GM18868 (cell line): ENCODE results near the gene OCLN.
"Not testable (repeated sequence)": the region's sequence is repeated elsewhere in the genome, so short reads cannot be mapped to it uniquely, and the experiment has no call there.

Source experiments
- ATAC-seq: cut with Tn5 transposase; IDR thresholded peaks from one replicate; pipeline ENCODE4 v1.9.1; 2021; ENCODE audit warnings: mild to moderate bottlenecking, moderate library complexity; ENCODE audit not compliant: unreplicated experiment

The OCLN gene

DNA sequence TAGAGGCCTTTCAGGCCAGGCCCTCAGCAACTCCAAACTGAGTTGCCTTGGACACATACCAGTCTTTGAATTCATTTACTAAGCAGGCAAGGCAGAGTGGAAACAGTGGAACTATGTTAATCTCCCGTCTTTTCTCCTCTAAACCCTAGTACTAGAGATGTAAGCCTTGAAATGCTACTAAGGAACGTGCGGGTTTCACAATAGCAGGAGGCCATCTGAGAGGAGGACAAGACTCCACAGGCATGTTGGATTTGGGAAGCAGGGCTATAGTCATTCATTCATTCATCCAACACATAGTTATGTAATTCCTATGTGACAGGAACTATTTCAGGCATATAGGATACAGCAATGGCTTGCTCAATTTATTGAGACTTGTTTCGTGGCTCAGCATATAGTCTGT lies 3.3 kb upstream of the OCLN start:
- no peak for ATAC-seq

DNA sequence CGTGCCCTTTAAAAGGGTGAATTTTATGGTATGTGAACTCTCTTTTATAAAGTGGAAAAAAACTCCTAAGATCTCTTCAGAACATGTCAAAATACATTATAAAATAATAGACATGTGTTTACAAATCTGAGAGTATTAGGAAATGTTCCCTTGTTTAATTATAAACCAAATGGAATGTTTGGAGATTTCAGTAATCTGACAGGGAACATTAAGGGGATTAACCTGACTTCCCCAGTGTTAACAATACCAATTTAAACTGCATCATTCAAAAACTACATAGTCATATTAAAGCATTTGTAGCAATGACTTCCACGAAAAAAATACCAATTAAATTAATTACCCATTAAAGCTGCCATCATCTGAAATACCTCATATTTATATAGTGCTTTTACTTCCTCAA lies 1.6 kb upstream of the OCLN start:
- no peak for ATAC-seq

DNA sequence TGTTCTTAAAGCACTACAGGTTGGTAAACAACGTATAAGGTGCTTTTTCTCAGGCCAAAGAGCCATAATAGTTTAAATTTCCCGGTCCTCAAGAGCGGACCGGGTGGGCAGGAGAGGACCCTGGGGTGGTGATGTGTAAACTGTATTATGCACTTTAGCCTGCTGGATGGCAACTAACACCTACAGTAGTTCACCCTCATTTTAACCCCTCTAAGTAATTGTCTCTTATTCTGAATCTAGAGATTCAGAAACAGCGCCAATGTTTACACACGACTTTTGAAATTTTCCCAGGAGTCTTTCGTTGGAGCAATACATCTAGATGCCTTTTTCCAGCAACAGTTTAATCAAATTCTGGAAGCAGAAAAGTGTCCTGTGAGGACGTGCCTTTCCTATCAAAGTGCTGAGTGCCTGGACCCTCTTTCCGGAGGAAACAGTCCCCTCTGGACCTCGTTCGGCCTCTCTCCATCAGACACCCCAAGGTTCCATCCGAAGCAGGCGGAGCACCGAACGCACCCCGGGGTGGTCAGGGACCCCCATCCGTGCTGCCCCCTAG lies 676 bp upstream of the OCLN start:
- ATAC-seq = no peak

- peak; percentile 53 for ATAC-seq
Observed at GRCh38 chr5:69492923-69493395, 369 bp downstream of the OCLN start.

- ATAC-seq = no peak
Observed at GRCh38 chr5:69493396-69494133, 975 bp downstream of the OCLN start.

DNA sequence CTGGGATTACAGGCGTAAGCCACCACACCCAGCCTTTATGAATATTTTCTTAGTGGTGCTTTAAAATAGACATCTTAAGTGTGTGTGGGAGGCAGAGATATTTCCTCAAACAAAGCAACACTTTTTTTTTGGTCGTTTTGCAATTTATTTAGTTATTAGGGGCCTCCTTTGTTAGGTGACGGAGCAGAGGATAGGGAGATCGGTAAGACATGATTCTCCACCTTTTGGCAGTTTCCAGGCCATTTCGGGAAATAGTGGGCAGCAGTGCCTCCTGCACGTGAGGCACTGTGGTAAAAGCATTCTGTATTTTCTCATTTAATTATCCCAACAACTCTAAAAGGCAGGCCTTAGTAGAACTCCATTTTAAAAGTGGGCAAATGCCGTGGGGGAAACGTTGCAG lies 1.9 kb downstream of the OCLN start:
- no peak for ATAC-seq

DNA sequence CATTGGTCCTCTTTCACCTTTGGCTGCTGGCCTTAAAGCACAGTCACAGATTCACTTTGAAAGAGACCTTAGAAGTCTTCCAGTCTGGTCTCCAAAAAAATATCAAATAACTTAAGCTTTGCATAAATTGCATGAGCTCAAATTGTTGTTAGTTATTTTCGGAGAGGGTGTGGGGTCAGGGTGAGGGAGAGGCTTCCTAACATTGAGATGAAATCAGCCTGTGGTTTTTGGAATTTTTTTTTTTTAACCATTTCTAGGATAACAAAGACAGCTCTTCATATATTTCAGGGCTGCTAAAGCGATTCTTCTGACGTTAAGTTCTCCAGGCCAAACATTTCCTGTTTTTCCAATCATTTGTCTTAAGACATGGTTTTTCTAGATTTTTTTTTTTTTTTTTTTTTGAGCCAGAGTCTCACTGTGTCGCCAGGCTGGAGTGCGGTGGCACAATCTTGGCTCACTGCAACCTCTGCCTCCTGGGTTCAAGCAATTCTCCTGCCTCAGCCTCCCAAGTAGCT lies 4.5 kb downstream of the OCLN start:
- ATAC-seq = no peak

GRCh38 chr5:69498384-69498783 lies 5.8 kb downstream of the OCLN start:
- ATAC-seq = no peak

DNA sequence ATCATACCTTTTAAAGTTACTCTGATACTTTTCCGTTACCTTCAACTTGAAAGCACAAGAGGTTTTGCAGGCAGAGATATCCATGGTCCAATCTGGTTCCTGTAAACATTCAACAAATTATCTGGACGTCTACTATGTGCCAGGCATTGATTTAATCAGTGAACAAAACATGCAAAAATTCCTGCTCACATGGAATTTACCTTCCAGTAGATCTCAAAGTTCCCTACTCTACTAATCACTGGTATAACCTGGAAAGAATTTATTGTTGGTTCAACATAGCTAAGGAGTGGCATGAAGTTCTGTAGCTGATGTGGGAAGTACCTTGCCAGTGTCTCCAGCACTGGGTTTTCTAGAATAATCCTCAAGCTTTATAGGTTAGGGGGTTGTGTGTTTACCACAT lies 9.8 kb downstream of the OCLN start:
- no peak for ATAC-seq

- no peak for ATAC-seq
Observed at GRCh38 chr5:69502767-69503488, 10.3 kb downstream of the OCLN start.

- ATAC-seq = no peak
Observed at GRCh38 chr5:69504036-69504435, 11.4 kb downstream of the OCLN start.

GRCh38 chr5:69505306-69505705 lies 12.7 kb downstream of the OCLN start:
- no peak for ATAC-seq

- ATAC-seq = no peak
Observed at GRCh38 chr5:69509212-69509611, 16.6 kb downstream of the OCLN start.

- no peak for ATAC-seq
Observed at GRCh38 chr5:69510694-69511093, 18.1 kb downstream of the OCLN start.

DNA sequence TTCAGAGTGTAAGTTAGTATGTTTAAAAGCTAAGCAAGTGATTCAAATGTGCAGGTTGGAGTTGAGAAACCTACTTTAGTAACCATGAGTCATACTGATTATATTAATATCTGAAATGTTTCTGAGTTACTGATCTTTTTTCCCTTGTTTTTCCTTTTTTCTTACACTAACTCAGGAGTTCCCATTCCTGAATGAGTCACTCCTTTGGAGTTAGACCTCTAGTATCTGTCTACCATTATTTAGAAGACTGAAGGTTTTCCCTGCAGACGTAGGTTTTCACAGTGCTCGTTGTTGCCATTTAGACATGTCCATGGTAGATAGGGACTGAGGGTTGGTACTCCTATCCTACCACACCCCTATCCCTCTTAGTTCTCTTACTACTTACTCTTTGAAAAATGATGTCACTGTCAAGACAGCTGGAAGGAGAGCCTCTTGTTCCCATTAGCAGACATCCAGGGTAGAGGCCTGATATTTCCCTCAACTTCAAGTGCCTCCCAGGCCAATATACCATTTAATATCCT lies 20.2 kb downstream of the OCLN start:
- no peak for ATAC-seq

- not testable (repeated sequence) for ATAC-seq
Observed at GRCh38 chr5:69515570-69515969, 23.0 kb downstream of the OCLN start.

GRCh38 chr5:69516769-69517168 lies 24.2 kb downstream of the OCLN start:
- ATAC-seq = no peak

GRCh38 chr5:69517763-69518212 lies 25.2 kb downstream of the OCLN start:
- ATAC-seq = no peak

DNA sequence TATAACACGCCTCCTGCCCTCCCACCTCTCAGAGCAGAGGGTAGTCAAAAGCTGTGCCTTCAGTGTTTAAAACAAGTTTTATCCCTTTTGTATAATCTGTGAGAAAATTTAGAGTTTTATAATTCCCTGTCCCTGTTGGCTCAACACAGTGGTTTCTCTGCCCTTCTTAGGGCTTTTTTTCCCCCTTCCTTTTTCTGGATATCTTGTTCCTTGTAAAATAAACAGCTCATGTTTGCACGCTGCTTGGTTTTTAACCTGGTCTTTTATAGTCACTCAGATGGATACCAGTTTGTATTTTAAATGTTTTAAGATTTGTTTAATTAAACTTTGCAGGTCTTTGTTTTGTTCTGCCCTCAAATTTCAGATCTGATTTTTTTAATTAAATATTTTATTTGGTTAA lies 26.7 kb downstream of the OCLN start:
- ATAC-seq = no peak

GRCh38 chr5:69522035-69522434 lies 29.4 kb downstream of the OCLN start:
- no peak for ATAC-seq

DNA sequence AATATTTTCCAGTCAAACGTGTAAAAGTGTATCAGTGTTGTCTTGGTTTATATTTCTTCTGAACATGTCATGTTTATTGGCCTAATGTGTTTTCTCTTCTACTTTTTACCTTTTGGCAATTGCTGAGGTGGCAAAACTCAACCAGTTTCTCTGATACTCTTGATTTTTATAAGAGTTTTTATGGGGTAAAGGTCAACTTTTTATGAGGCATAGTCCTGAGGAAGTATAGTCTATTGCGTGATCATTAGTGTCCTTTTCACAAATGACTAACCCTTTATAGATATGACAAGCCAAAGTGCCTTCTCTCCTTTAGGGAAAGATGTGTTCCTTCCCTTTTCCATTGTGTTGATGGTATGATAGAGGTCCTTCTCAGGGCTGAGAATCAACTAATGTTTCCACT lies 32.9 kb downstream of the OCLN start:
- ATAC-seq = no peak

DNA sequence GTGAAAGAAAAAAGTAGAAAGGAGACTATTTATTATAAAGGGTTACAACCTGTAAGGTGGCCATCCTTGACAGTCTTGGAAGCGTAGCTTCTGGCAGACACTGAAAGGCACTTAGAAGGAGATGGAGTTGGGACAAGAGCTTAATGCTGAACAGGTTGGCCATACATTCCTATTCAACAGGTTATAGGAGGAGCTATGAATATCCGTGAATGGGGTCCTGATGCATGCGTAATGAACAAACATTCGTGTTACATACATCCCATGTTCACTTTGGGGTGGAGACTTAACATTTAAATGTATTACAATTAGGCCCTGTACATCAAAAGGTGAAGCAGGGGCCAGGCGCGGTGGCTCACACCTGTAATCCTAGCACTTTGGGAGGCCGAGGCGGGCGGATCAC lies 34.1 kb downstream of the OCLN start:
- ATAC-seq = no peak
